Stimulated activated CD4-positive, alpha-beta T cell treated with anti-CD3 and anti-CD28 coated beads, Interleukin-2, amount 100 ng/mL, for 48 hours (primary cell): ENCODE measurements around the gene SAA1.

ENCODE experiments used
- DNase-seq, 2 donors: peaks; one replicate each; pipeline ENCODE4 v3.0.0-alpha.2; 2020

Gene SAA1

DNA sequence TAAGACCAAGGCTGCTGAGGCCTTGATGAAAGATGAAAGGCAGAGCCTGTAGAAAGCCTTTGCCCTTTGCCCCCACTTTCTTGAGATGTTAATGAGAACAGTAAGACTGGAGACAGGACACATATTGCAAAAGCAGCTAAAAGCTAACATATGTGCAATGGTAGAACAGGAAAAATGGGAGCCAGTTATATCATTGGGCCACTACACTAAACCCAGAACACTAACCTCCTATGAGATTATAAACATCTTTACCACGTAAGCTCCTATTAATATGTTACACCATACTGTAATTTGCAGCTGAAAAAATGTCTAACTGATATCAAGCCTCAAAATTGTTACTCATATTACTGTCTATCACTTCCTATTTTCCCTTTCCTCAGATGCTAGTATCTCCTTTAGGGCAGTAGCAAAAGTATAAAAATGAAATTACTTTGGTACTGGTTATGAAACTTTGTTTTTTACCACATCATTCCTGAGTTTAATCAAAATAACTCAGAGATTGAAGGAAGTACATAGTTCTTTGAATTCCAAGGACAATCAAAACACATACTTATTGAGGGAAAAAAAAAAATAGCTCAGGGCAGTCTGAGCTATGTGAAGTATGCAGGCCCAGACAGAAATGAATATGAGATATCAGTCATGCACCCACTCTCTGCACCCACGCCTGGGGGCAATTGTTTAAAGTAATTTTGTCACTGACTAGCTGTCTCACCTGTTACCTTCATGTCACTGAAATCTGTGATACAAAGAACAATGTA, 46.8 kb downstream of the SAA1 start:
- DNase-seq = no peak

DNA sequence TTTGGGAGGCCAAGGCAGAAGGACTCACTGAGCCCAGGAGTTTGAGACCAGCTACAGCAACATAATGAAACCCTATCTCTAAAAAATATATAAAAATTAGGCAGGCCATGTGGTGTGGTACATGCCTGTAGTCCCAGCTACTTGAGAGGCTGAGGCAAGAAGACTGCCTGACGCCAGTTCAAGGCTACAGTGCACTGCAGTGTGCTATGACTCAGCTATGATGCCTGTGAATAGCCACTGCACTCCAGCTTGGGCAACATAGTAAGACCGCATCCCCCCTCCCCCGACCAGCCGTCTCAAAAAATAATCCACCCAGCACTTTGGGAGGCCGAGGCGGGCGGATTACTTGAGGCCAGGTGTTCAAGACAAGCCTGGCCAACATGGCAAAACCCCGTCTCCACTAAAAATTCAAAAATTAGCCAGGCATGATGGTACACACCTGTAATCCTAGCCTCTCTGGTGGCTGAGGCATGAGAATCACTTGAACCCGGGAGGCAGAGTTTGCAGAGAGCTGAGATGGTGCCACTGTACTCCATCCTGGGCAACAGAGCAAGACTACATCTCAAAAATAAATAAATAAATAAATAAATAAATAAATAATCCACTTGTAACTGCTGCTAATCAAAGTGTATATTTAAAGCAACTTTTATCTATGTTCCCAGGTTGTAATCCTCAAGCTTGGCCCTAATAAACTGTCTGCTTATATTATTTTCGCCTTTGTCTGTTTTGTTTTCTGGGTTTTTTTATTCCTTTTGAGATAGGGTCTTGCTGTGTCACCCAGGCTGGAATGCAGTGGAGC, 48.1 kb downstream of the SAA1 start:
- no peak for DNase-seq

DNA sequence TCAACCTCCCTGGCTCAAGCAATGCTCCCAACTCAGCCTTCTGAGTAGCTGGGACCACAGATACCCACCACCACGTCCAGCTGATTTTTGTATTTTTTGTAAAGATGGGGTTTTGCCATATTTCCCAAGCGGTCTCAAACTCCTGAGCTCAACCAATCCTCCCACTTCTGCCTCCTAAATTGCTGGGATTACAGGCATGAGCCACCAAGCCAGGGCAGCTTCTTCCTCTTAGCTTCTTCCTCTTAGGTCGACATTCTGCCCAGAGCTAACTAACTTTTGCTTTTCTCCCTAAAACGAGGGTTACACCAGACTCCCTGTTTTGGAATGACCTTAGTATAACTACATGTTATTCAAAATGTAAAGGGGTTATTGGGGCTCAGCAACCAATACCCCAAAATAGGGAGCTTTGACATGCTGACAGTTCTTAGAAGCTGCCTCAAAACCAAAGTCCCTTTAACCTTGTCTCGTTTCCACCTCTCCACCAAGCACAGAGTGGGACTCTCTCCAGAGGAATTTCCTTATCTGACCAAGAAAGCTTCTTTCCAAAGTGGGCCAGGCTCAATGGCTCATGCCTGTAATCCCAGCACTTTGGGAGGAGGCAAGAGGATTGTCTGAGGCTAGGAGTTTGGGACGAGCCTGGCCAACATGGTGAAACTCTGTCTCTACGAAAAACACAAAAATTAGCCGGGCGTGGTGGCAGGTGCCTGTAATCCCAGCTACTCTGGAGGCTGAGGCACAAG, 48.9 kb downstream of the SAA1 start:
- no peak for DNase-seq

DNA sequence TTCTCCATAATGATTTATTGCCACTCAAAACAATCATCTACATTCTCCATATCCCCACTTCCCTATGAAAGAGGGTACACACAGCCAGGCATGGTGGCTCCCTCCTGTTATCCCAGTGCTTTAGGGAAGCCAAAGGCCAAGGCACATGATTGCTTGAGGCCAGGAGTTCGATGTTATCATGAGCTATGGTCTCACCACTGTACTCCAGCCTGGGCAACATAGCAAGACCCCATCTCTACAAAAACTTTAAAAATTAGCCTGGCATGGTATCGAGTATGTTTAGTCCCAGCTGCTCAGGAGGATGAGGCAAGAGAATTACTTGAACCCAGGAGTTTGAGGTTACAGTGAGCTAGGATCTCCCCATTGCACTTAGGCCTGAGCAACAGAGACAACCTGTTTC, 49.8 kb downstream of the SAA1 start:
- DNase-seq = no peak

DNA sequence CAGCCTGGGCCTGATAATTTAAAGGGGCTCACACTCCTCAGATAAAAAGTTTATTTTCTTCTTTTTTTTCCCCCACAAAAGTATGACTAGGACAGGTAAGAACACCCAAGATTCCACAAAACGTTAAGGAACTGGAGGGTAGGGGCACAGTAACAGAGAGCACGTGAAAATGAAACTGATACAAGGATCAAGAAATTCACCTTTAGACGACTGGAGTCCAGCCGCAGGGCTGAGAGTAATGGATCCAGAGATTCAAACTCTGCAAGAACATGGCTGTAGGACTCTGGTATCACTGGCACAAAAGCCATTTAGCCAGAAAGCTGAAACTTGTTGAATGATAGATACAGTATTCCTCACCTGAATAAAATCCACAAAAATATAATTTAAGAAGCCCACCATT, 51.5 kb downstream of the SAA1 start:
- DNase-seq = no peak
